Myocyte (in vitro differentiated cells): ENCODE measurements around the gene TSPAN13. TPM values are rescaled to one million over a fixed set of nuclear protein-coding genes. Genes with fewer than 3 reads are reported as not detected.
A peak's percentile ranks its signal among the peaks of the same experiment; 100 is the strongest.
"Not testable (repeated sequence)": the region's sequence is repeated elsewhere in the genome, so short reads cannot be mapped to it uniquely, and the experiment has no call there.

Experiments
- DNase-seq: peaks from one replicate; pipeline ENCODE4 v3.0.0-alpha.2; 2012; ENCODE audit warnings: low read depth
- total RNA-seq: library from RNA; depleted of rRNA; stranded (reverse); fragments of >200 nt; gene quantifications from 2 replicates; pipeline ENCODE4 v1.2.3, GENCODE V29; 2014

The TSPAN13 gene
- total RNA-seq, 1 donor from 2014 or later, result 14.8 TPM

DNA sequence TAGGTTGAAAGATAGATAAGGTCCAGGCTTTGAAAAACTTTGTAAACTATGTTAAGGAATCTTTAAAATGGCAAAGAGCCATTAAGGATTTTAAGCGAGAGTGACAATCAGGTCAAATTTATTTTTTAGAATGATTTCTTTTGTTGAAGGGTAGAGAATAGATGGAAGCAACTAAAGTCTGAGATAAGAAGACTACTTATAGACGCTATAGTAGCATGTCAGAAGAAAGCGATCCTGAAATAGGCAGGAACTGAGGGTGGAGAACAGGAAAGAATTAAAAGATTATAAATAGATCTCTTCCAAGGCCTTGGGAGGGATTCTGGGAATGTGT is 13.0 kb upstream of the TSPAN13 start:
- no peak for DNase-seq

DNA sequence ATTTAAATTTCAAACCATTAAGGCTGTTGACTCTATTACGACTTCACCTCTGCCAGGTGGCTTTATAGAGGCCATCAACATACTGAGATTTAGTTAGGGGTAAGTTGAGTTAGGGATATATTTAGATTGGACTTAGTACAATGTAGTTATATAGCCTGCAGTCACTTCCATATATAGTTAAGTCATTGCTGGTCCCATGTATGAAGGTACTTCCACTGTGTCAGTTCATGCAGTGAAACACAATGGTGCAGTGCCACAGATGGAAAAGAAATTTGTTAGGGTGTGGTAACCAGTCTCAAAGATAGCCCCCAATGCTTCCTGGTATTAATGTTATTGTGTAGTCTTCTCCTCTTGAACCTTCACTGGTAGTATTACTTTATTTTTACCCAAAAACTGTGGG is 12.6 kb upstream of the TSPAN13 start:
- DNase-seq, result no peak

DNA sequence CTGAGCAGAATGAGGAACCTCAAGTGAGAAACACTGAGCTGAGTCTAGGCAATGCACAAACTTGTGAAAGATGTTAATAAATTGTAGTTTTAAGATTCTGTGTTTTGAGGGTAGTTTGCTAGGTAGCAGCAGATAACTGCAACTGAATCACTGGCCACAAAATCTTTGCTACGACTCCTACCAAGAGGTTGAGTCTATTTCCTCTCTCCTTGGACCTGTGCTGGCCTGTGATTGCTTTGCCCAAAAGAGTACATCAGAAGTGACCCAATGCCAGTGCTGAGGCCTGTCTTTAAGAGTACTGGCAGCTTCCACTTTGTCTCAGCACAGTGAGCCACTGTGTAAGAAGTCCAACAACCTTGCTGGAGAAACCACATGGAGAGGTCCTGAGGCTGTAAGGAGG is 11.9 kb upstream of the TSPAN13 start:
- DNase-seq, result no peak

DNA sequence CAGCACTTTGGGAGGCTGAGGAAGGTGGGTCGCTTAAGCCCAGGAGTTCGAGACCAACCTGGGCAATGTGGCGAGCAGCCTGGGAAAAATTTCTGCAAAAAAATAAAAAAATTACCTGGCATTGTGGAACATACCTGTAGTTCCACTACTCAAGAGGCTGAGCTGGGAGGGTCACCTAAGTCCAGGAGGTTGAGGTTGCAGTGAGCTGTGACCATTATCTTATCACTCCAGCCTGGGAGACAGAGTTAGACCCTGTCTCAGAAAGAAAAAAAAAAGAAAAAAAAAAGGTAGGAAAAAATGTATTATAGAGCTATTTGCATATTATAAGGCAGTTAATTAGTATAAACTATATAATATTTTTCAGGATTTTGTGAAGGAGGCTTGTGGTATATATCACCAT is 11.0 kb upstream of the TSPAN13 start:
- no peak for DNase-seq

DNA sequence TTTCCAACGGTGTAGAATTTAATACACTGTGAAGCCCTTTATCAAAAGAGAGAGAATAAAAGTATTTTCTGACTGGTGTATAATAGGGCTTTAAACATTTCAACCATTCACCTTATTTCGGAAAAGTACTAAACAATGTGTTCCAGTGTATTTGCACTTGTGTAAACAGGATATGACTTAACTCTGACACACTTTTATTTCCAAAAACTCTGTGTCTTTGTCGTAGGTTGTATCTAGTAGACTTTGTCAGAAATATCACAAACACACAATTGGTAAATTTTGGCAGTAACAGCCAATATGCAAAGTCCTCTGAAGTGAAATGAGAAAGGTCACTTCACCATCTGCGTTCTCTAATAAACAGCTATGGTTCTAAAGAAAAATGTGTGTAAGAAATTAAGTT is 10.3 kb upstream of the TSPAN13 start:
- no peak for DNase-seq

DNA sequence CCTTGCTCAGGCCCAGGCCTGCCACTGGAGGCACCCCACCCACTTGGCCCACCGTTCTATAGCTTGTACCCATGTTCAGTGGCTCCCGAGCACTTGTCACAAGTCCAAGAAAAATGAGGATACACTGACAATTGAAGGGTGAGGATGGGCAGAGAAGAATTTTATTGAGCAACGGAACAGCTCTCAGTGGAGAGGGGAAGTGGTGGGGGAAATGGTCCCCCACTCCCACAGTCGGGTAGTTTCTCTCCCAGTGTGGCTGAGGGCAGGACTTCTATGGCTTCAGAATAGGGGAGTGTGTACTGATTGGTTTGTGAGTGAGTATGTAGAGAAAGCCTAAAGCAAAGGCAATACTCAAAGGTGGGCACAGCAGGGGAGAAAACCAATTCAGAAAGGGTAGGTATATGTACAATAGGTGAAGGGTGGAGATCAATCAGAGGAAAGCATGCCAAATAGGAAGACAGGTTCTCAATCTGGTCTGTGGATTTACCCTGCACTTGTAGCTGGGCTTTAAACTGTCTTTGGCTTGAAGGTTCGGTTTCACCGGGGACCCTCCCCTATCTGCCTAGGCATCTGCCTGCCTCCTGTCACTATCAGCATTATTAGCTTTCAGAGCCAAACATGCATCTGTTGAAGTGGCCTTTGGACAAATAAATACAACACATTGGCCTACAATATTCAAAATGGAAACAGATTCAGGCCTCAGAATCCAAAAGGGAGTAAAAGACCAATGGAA is 8.9 kb upstream of the TSPAN13 start:
- DNase-seq, result no peak

DNA sequence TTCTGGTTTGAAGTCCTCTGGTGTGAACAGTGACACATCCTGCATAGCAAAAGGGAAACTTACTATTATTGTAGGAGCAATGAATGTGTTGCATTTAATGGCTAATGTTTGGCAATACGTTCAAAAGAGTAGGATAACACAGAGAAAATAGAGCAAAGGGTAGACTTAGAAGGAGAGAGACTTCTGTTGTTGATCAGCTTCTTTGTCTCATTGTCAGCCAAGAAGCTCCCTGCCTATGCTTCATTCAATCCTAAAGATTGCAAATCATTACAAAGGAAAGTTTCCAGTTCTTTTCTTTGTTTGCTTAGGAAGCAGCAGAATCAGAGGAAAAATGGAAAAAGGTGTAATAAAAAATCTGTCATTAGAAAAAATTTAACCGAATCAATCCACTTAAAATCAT is 7.9 kb upstream of the TSPAN13 start:
- DNase-seq, result no peak

DNA sequence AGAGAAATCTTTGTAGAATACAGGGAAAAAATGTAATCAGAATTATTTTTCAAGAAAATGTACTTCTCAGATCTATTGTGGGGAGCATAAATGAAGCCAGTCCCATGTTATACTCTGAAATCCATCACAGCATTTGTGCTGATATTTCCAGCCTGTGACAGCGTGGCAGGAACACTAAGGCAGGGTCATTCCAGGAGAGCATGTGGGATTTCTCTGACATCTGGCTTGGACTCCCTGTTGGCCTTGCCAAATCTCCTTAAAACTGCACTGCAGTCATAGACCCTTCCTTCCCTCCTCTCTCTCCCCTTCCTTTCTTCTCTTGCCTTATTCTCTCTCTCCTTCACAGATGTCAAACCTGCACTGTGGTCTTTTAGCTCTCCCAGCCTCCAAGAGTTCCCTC is 6.5 kb upstream of the TSPAN13 start:
- peak; percentile 84 for DNase-seq

DNA sequence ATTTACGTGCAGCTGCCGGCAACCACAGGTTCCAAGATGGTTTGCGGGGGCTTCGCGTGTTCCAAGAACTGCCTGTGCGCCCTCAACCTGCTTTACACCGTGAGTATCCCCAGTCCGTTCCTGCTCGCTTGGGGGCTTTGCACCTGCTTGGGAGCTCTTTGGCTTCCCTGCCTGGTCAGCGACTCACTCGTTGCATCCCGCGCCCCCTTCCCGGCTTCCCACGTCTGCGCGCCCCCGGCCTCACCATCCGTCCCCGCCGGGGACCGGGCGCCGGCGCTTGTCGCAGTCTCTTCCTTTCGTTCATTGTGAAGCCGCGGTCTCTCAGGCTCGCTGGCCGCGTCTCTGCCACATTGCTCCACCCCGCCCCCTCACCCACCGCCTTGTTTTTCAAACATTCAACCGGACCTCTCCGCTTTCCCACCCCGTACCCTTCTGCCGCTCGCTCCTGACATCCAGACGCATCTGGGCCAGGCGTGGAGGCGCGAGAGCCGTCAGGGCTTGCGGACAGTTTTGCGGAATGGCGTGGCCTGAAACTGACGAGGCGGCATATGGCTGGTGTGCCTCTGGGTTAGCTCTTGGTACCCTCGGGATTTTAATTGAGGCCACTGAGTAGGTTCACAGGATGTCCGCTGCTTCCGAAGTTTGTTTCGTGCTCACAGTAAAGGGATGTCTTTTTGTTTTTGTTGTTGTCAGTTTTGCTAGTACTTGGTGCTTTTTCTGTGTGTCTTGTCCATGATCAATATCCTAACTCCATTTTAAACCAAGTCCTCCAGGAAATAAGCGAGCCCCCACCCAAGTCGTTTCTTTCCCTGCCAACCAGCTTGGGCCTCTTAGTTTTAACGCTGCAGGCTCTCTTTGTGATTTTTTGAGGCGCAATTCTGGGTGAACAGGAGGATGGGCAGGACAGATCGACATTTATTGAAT is 639 bp downstream of the TSPAN13 start:
- peak; percentile 84 for DNase-seq

DNA sequence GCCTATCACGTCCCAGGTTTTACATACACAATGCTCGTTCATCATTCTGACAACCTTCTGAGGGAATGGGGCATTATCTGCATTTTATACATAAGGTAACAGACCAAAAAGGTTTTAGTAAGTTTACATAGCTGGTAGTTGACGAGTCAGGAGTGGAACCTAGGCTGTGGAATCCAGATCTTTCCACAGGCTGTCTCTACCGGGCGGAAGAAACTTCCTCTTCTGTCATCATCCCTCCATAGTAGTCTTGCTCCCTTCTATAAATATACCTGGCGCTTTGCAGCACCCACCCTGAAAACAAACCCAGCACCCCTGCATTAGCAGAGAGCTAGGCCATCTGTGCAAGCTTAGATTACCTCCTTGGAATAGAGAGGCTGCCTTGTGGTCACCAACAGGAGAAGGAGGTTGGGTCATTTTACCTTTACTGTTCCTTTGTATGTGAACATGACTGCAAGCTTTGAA is 1.3 kb downstream of the TSPAN13 start:
- peak; percentile 54 for DNase-seq

DNA sequence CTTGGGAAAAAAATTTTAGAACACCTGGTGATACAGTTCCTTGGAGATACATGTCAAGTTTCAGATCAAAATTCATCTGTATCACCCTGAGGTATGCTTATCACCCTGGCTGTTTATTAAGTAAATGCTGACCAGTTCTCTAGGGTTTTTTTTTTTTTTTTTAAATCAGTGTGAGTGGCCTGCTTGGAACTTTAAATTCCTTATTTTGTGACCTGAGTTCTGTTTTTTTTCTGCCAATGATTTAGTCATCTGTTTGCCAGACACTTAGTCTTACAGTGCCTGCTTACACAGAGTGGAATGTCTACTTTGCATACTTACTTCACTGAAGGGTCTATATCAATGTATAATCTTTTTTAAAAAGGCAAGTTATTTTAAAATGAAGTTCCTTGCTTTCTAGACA is 1.8 kb downstream of the TSPAN13 start:
- DNase-seq, result no peak

DNA sequence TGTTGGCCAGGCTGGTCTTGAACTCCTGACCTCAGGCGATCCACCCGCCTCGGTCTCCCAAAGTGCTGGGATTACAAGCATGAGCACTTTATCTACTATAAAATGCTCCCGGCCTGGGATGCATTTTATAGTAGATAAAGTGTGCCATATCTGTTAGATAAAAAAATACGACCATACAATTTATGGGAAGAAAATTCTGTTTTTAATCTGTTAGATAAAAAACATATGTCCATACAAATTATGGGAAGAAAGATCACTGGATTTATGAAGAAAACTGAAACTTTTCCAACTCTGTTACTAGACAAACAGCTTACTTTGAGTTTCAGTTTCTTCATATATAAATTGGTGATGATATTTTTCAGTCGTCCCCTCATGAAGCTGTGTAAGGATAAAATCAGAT is 4.5 kb downstream of the TSPAN13 start:
- DNase-seq, result no peak

DNA sequence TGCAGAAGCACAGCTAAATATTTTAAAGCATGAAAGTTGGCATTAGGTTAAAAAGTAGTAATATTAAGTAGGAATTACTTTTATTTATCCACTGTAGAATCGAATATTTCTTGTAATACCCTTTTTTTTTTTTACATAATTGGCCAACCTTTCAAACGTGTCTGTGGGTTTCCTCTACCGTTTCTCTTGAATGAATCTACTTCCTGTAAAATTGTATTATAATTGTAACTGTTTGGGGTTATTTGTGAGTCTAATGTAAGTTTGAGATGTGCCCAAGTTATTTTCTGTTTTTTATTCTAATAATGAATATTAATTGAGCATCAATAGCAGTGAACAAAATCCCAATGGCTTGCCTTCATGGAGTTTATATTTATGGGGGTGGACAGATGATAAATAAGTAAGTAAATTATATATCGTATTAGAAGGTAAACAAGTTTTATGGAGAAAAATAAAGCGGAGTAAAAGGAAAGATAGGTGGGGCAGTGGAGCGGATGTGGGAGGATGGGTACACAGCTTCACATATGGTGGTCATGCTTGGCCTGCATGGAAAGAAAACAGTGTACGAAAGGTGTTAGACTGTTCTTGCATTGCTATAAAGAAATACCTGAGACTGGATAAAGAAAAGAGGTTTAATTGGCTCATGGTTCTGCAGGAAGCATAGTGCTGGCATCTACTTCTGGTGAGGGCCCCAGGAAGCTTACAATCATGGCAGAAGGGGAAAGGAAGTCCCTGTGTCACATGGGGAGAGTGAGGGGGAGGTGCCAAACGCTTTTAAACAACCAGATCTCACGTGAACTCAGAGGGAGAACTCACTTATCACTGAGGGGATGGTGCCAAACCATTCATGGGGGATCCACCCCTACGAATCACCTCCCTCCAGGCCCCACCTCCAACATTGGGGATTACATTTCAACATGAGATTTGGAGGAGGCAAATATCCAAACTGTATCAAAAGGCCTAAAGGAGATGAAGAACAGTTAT is 5.4 kb downstream of the TSPAN13 start:
- no peak for DNase-seq

DNA sequence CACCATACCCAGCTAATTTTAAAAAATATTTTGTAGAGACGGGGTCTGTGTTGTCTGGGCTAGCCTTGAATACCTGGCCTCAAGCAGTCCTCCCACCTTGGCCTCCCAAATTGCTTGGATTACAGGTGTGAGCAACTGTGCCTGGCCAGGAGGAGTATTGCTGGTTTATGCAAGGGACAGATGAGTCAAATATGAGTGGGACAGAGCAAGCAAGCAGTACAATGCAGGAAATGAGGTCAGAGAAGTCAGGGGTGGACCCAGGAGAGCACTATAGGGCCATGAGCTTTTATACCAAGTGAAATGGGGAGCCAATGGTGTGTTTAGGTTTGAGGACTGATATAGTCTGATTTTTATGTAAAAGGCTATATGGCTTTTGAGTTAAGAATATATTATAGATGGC is 6.3 kb downstream of the TSPAN13 start:
- no peak for DNase-seq

DNA sequence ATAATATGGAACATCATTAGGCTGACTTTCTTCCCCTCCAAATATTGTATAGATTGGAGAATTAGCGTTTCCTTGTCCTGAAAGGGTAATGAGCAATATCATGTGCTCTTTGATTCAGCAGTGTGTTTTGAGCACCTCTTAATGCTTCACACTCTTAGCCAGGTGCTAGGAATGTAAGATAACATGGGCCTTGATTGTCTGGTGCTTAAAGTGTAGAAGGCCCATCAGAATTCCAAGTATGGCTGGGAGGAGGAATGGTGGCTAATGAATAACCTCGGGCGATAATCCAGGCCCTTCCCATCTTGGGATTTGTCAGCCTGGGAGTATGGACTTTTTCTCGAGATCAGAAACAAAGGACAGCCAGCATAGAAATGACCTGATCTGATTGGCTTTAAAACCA is 8.6 kb downstream of the TSPAN13 start:
- DNase-seq, result no peak

DNA sequence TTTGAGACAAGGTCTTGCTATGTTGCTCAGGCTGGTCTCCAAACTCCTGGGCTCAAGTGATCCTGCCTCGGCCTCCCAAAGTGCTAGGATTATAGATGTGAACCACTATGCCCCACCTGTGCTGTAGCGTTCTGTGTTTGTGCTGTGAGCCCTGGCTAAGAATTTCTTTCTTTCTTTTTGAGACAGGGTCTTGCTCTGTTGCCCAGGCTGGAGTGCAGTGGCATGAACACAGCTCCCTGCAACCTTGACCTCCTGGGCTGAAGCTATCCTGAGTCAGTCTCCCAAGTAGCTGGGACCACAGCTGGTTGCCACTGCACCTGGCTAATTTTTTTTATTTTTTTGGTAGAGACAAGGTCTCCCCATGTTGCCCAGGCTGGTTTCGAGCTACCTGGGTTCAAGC is 11.4 kb downstream of the TSPAN13 start:
- DNase-seq, result no peak

DNA sequence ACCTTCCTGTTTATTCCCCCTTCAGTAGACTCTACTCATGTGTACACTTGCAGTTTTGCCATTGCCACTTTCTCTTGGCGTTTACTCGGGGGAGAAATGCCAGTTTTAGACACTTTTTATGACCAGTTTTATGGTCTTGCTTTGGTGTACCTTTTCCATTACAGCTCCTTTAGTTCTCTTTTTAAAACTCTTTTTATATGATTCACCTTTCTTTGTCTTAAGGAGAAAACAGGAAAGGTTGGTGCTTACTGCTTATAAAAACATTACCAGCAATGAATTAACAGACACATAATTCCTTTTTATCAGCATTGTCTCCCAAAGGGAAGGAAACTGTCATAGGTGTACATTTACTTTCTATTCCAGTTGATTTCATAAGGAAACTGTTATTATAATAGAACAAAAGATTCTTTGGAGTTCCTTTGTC is 11.9 kb downstream of the TSPAN13 start:
- no peak for DNase-seq

DNA sequence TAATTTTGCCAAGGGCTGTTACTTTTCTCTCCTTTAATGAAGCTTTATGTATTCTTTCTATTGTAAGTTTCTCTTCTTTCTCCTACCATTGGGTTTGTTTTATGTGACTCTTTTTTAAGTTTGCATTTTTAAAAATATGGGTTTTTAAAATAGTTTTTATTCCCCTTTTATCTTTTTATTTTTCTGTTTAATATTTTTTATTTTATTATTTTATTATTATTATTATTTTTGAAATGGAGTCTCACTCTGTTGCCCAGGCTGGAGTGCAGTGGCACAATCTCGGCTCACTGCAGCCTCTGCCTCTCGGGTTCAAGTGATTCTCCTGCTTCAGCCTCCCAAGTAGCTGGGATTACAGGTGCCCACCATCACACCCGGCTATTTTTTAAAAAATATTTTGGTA is 16.4 kb downstream of the TSPAN13 start:
- not testable (repeated sequence) for DNase-seq

DNA sequence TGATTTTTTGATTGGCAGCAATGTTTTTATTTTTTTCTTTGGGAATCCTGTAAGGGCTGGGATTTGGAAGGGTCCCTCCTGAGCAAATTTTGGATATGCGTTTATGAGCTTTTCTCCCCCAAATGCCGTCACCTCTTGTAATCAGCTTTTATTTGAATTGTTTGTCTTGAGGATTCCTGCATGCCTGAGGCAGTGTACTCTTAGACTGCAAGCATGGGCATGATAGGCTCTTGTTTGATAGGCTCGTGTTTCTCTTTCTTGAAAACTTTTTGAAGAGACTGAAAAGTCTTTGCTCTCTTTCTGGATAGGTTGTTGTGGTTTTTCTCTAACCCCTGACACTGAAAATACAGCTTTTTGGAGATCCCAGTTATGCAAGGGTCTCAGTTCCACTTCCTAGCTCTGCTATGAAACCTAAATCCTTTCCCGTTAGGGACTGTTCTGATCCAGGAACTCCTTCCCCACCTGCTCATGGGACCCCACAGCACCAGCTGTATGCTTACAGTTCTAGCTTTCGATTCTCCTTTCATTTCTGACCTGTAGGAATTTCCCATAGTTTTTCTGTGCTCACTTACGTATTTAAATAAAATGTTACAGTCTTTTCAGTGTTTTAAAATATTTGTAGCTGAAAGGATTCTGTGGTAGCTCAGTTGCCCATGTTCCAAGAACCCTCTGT is 17.2 kb downstream of the TSPAN13 start:
- no peak for DNase-seq

DNA sequence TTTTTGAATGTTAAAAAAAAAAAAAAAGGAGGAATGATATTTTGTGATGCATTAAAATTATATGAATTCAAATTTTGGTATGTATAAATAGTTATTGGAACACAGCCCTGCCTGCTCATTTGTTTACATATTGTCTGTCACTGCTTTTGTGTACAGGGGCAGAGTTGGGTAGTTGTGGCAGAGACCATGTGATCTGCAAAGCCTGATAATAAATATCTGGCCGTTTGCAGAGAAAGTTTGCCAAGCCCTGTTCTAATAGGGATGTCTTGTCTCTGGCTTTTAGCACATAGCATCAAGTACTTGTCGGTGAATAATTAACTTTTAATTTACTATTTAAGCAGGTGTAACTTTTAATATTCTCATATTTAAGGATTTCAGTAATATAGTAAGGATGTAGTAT is 19.8 kb downstream of the TSPAN13 start:
- DNase-seq, result no peak

DNA sequence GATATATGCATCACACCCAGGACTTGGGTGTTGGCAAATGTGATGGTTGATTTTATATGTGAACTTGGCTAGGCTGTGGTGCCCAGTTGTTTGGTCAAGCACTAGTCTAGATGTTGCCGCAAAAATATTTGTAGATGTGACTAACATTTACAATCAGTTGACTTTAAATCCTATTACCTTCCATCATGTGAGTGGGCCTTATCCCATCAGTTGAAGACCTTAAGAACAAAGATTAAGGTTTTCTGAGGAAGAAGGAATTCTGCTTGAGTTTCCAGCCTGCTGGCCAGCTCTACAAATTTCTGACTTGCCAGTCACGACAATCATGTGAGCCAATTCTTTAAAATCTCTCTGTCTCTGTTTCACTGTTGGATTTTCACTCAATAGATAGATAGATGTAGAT is 20.3 kb downstream of the TSPAN13 start:
- no peak for DNase-seq
